A673 (cell line): ENCODE measurements around the gene RASGEF1C.

Experiments
- CTCF ChIP-seq: fragments of 300-800, 200-600 bp; sonication (generic); conservative IDR thresholded peaks from 2 replicates; pipeline ENCODE4 v1.5.1; 2017; ENCODE audit warnings: low read depth, mild to moderate bottlenecking, antibody characterized with exemption, low read length, moderate library complexity, mixed read lengths
- EZH2 ChIP-seq: fragments of 200-600 bp; sonication (generic); IDR thresholded peaks from 2 replicates; pipeline ENCODE4 v1.6.1; 2017; ENCODE audit warnings: borderline replicate concordance, low read depth, mild to moderate bottlenecking, mixed read lengths, antibody characterized with exemption, low read length; ENCODE audit not compliant: poor library complexity, severe bottlenecking

DNA sequence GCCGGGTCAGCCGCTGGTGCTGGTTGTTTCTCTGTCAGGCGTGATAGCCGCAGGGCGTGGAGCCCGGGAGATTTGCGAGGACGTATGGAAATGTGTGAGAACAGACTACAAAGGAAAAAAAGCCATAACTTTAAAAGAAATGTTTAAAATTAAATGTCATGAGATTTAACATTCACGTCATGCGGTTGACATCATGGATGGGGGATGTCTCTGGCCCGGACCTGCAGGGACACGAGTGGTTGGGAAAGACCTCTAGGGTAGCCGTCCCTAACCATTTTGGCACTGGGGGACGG lies 136.8 kb downstream of the RASGEF1C start:
- TF ChIP-seq CTCF (no peak), EZH2 (no peak)
